Measurements from ENCODE around the gene SND1. TPM values are rescaled to one million over a fixed set of nuclear protein-coding genes. Genes with fewer than 3 reads are reported as not detected.

Gene SND1
- total and polyA plus RNA-seq, 2 donors from 2014 or later = 83.0 to 154 TPM

DNA sequence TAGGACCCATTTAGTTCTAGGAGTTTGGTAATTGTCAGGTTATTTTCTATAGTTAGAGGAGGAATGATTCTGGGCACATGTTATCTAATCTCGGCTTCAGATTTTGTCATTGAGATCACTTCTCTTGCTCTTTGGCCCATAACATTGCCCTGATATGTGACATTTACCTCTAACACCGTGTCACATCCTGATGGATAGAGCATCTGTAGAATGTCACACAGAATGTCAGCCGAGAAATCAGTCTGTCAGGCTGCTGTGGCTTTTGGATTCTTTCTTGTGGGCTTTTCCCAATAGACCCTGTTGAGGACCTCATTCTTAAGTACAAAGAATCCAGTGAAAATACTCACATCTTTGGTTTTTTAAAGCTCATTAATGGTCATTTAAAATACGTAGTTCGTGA is 236.8 kb downstream of the SND1 start:
- no peak overlapping the region for H3K27ac ChIP-seq (ENCODE audit: low read depth in 2 of 2, low read length in 2 of 2)
- no peak overlapping the region for H3K4me3 ChIP-seq (ENCODE audit: low read length in 3 of 3)
- DNase-seq (no peak), FAIRE-seq (no peak)
- TF ChIP-seq, protein P1, sequence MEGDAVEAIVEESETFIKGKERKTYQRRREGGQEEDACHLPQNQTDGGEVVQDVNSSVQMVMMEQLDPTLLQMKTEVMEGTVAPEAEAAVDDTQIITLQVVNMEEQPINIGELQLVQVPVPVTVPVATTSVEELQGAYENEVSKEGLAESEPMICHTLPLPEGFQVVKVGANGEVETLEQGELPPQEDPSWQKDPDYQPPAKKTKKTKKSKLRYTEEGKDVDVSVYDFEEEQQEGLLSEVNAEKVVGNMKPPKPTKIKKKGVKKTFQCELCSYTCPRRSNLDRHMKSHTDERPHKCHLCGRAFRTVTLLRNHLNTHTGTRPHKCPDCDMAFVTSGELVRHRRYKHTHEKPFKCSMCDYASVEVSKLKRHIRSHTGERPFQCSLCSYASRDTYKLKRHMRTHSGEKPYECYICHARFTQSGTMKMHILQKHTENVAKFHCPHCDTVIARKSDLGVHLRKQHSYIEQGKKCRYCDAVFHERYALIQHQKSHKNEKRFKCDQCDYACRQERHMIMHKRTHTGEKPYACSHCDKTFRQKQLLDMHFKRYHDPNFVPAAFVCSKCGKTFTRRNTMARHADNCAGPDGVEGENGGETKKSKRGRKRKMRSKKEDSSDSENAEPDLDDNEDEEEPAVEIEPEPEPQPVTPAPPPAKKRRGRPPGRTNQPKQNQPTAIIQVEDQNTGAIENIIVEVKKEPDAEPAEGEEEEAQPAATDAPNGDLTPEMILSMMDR (IDR thresholded peaks at IDR 0.05; ENCODE audit: borderline replicate concordance, extremely low read depth, insufficient read depth) = no peak
- intact Hi-C loops (cut with DNase I) = no loop called here
- H3K36me3 ChIP-seq (ENCODE audit: control insufficient read depth in 2 of 3, insufficient read depth in 3 of 3, low read length in 3 of 3) = peaks cover 0 to 10% (median 7%) of the 10 kb centered on the region in 3 donors
- H3K4me1 ChIP-seq (ENCODE audit: control insufficient read depth in 2 of 3, insufficient read depth in 2 of 3, low read depth in 1 of 3, low read length in 3 of 3) = peaks cover 0 to 2% (median 0%) of the 10 kb centered on the region in 3 donors
- no peak overlapping the region for H3K9ac ChIP-seq (ENCODE audit: low read length in 3 of 3)
- H3K9me3 ChIP-seq (ENCODE audit: control insufficient read depth in 2 of 3, insufficient read depth in 1 of 3, low read length in 3 of 3) = no peaks in the 10 kb centered on the region
- H3K27me3 ChIP-seq (ENCODE audit: control insufficient read depth, insufficient read depth, low read length) = no peaks in the 10 kb centered on the region

DNA sequence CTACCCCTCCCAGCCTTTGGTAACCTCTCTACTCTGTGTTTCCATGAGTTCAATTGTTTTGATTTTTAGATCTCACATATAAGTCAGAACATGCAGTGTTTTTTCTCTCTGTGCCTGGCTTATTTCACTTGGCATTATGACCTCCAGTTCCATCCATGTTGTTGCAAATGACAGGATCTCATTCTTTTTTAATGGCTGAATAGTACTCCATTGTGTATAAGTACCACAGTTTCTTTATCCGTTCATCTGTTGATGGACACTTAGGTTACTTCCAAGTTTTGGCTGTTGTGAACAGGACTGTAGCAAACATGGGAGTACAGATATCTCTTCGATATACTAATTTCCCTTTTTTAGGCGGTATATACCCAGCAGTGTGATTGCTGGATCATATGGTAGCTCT is 237.7 kb downstream of the SND1 start:
- Histone ChIP-seq H3K4me1 (ENCODE audit: control insufficient read depth in 2 of 3, insufficient read depth in 2 of 3, low read depth in 1 of 3, low read length in 3 of 3) (peaks cover 0 to 2% (median 0%) of the 10 kb centered on the region in 3 donors), H3K27me3 (ENCODE audit: control insufficient read depth, insufficient read depth, low read length) (no peaks in the 10 kb centered on the region), H3K36me3 (ENCODE audit: control insufficient read depth in 2 of 3, insufficient read depth in 3 of 3, low read length in 3 of 3) (peaks cover 0 to 10% (median 7%) of the 10 kb centered on the region in 3 donors), H3K4me3 (ENCODE audit: low read length in 3 of 3) (no peak overlapping the region), H3K27ac (ENCODE audit: low read depth in 2 of 2, low read length in 2 of 2) (no peak overlapping the region), H3K9ac (ENCODE audit: low read length in 3 of 3) (no peak overlapping the region), H3K9me3 (ENCODE audit: control insufficient read depth in 2 of 3, insufficient read depth in 1 of 3, low read length in 3 of 3) (no peaks in the 10 kb centered on the region)
- DNase-seq (no peak), FAIRE-seq (no peak)
- TF ChIP-seq, protein P1 (IDR thresholded peaks at IDR 0.05; ENCODE audit: borderline replicate concordance, extremely low read depth, insufficient read depth) = no peak
- intact Hi-C loops (cut with DNase I) = no loop called here

DNA sequence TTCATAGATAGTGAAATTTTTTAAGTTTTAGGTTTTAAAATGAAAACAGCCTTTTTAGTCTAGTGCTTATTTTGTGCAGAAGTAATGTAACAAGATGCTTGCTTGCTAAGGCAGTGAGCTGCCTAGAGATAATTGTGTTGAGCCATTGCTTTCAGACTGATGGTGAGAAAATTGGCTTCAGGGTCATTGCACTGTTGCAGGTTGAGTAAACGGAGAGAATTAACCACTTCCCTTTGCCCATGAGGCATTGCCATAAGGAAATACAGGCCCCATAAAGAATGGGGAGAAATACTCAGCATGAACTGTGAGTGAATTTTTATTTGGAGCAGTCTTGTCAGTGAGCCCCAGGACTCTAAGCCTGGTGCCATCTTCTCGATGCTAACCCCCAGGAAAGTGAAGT is 238.7 kb downstream of the SND1 start:
- FAIRE-seq (no peak), DNase-seq (no peak)

More for the DNA sequence above, 238.7 kb downstream of the SND1 start:
- no peak overlapping the region for H3K4me3 ChIP-seq (ENCODE audit: low read length in 3 of 3)
- H3K4me1 ChIP-seq (ENCODE audit: control insufficient read depth in 2 of 3, insufficient read depth in 2 of 3, low read depth in 1 of 3, low read length in 3 of 3) = no peaks in the 10 kb centered on the region
- no peak overlapping the region for H3K9ac ChIP-seq (ENCODE audit: low read length in 3 of 3)
- no peaks in the 10 kb centered on the region for H3K27me3 ChIP-seq (ENCODE audit: control insufficient read depth, insufficient read depth, low read length)
- TF ChIP-seq, protein P1 (IDR thresholded peaks at IDR 0.05; ENCODE audit: borderline replicate concordance, extremely low read depth, insufficient read depth) = no peak
- H3K9me3 ChIP-seq (ENCODE audit: control insufficient read depth in 2 of 3, insufficient read depth in 1 of 3, low read length in 3 of 3) = no peaks in the 10 kb centered on the region
- no peak overlapping the region for H3K27ac ChIP-seq (ENCODE audit: low read depth in 2 of 2, low read length in 2 of 2)
- intact Hi-C loops (cut with DNase I) = no loop called here
- peaks cover 0 to 10% (median 7%) of the 10 kb centered on the region in 3 donors for H3K36me3 ChIP-seq (ENCODE audit: control insufficient read depth in 2 of 3, insufficient read depth in 3 of 3, low read length in 3 of 3)

All from kidney (tissue), 14 donors.